ENCODE data around the gene MED13L.
"Not testable (repeated sequence)": the region's sequence is repeated elsewhere in the genome, so short reads cannot be mapped to it uniquely, and the experiment has no call there.

The MED13L gene

GRCh38 chr12:116142936-116143898 is 134.3 kb downstream of the MED13L start:
- Mint-ChIP-seq H3K4me1 (peaks cover 55% of the 10 kb centered on the region), H3K36me3 (no peaks in the 10 kb centered on the region), H3K27me3 (no peaks in the 10 kb centered on the region), H3K27ac (peak overlapping the region; percentile 74), H3K4me3 (peak overlapping the region; percentile 23), H3K9me3 (no peaks in the 10 kb centered on the region)
- peak; percentile 72 for ATAC-seq

- no peaks in the 10 kb centered on the region for H3K9me3 Mint-ChIP-seq
- no peak overlapping the region for H3K4me3 Mint-ChIP-seq
- no peak for ATAC-seq
- H3K27me3 Mint-ChIP-seq: no peaks in the 10 kb centered on the region
- no peaks in the 10 kb centered on the region for H3K36me3 Mint-ChIP-seq
- H3K27ac Mint-ChIP-seq: peak overlapping the region; percentile 6
- H3K4me1 Mint-ChIP-seq: peaks cover 62% of the 10 kb centered on the region
Observed at GRCh38 chr12:116141833-116142162, 135.7 kb downstream of the MED13L start.

DNA sequence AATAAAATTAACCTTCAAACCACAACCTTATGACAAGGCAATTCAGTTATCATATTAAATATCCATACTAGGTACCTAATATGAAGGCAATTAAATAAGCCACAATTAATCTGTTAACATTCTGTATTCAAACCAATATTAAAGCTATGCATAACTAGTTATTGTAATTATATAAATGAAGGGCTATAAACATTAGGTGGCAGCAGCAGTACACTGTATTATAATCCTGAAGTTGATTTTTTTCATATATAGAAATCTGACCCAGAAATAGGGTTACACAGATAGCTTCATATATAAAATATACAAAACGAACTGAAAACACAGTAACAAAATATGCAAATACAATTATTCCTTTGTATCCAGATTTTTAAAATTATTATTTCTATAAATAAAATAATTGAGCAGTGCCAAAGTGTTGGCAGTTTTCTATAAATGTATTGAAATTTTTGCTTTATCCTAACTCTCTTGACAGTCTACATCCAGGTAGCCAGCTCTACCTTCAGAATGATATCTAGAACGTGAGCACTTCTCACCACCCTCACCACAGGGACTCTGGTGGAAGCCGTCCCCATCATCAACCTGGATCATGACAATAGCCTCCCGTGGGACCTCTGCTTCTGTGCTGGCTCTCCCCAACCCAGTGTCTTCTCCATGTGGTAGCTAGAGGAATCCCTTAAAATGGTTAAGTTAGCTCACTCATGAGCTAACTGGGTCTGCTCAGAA is 136.2 kb downstream of the MED13L start:
- H3K36me3 Mint-ChIP-seq: no peaks in the 10 kb centered on the region
- peaks cover 65% of the 10 kb centered on the region for H3K4me1 Mint-ChIP-seq
- H3K27me3 Mint-ChIP-seq: no peaks in the 10 kb centered on the region
- no peaks in the 10 kb centered on the region for H3K9me3 Mint-ChIP-seq
- peak overlapping the region; percentile 6 for H3K27ac Mint-ChIP-seq
- H3K4me3 Mint-ChIP-seq: no peak overlapping the region
- no peak for ATAC-seq

DNA sequence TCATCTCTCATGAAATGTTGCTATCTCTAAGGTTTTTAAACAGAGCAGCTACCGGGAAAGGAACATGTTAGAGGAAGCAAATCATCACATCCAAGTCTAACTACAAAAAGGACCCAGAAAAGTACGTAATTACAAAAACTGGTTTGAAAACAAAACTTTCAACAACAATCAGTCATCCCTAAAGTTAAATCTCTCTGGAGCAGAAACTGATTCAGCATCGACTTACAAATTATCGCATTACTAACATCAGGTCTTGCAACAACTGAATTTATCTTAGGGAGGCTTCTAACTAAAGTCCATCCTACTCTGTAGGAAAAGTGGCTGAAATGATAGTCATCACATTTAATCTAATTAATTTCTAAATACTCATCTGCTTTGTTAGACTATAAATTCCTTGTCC is 137.0 kb downstream of the MED13L start:
- Mint-ChIP-seq H3K9me3 (no peaks in the 10 kb centered on the region), H3K36me3 (no peaks in the 10 kb centered on the region), H3K27me3 (no peaks in the 10 kb centered on the region), H3K4me1 (peaks cover 73% of the 10 kb centered on the region), H3K4me3 (no peak overlapping the region), H3K27ac (no peak overlapping the region)
- no peak for ATAC-seq

- no peak overlapping the region for H3K27ac Mint-ChIP-seq
- no peak overlapping the region for H3K4me3 Mint-ChIP-seq
Observed at GRCh38 chr12:116138781-116139180, 138.7 kb downstream of the MED13L start.

GRCh38 chr12:116138364-116138763 is 139.1 kb downstream of the MED13L start:
- Mint-ChIP-seq H3K27me3 (no peaks in the 10 kb centered on the region), H3K9me3 (no peaks in the 10 kb centered on the region), H3K4me3 (no peak overlapping the region), H3K27ac (no peak overlapping the region), H3K4me1 (peaks cover 72% of the 10 kb centered on the region), H3K36me3 (no peaks in the 10 kb centered on the region)
- no peak for ATAC-seq

More at GRCh38 chr12:116138781-116139180, 138.7 kb downstream of the MED13L start:
- no peaks in the 10 kb centered on the region for H3K27me3 Mint-ChIP-seq
- no peaks in the 10 kb centered on the region for H3K36me3 Mint-ChIP-seq
- no peaks in the 10 kb centered on the region for H3K9me3 Mint-ChIP-seq
- H3K4me1 Mint-ChIP-seq: peaks cover 72% of the 10 kb centered on the region
- ATAC-seq: no peak

- Mint-ChIP-seq H3K4me3 (no peak overlapping the region), H3K27me3 (no peaks in the 10 kb centered on the region), H3K9me3 (no peaks in the 10 kb centered on the region), H3K27ac (no peak overlapping the region), H3K36me3 (no peaks in the 10 kb centered on the region), H3K4me1 (peaks cover 76% of the 10 kb centered on the region)
- no peak for ATAC-seq
Observed at GRCh38 chr12:116137318-116137717, 140.2 kb downstream of the MED13L start.

DNA sequence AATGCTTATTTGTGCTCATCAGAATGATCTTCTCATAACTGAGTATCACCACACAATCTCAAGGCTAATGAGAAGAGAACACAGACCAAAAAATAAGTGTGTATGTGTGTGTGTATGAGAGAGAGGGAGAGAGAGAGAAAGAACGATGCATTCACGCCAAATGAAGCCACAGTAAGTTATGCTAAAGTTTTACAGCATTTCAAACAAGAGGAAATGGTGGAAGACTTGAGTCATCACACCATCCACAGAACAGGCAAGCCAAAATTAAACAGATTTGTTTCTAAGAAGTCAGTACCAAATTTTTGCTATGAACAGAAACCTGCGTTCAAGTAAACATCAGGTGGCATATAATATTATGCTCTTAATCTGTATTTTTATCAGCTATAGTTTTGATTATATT is 141.2 kb downstream of the MED13L start:
- Mint-ChIP-seq H3K9me3 (no peaks in the 10 kb centered on the region), H3K4me1 (peaks cover 72% of the 10 kb centered on the region), H3K27ac (peak overlapping the region; percentile 40), H3K4me3 (no peak overlapping the region), H3K27me3 (no peaks in the 10 kb centered on the region), H3K36me3 (no peaks in the 10 kb centered on the region)
- ATAC-seq: no peak

DNA sequence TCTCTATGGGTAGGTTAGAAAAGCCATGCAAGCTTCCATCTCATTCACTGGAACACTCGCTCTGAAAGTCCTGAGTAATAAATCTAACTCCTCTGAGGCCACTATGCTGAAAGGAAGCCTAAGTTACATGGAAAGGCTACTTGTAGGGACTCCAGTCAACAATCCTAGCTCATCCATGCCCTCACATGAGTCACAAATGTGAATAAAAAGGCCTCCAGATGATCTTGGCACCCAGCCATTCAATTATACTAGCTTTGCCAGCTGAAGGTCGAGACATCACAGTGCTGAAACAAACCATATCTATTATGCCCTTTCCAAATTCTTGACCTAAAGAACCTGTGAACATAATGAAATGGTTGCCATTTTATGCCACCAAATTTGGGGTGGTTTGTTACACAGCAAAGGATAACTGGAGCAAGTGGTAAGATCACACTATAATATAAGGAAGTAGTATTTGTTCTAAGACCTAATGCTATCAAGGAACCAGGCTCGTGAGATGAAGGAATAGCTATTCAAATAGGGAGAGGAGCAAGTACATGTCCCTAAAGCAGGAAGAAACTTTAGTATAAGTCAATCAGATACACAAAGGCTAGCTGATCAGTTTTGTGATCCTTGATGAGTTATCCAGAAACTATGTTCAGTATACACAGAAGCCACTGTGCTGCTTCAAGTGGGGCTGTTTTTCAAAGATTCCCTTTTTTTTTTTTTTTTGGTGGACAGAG is 142.1 kb downstream of the MED13L start:
- H3K4me1 Mint-ChIP-seq: peaks cover 78% of the 10 kb centered on the region
- no peak overlapping the region for H3K4me3 Mint-ChIP-seq
- no peak for ATAC-seq
- no peaks in the 10 kb centered on the region for H3K27me3 Mint-ChIP-seq
- H3K36me3 Mint-ChIP-seq: no peaks in the 10 kb centered on the region
- H3K27ac Mint-ChIP-seq: no peak overlapping the region
- H3K9me3 Mint-ChIP-seq: no peaks in the 10 kb centered on the region

- H3K4me1 Mint-ChIP-seq: peaks cover 78% of the 10 kb centered on the region
- no peak for ATAC-seq
- H3K36me3 Mint-ChIP-seq: no peaks in the 10 kb centered on the region
- H3K9me3 Mint-ChIP-seq: no peaks in the 10 kb centered on the region
- H3K27ac Mint-ChIP-seq: no peak overlapping the region
- H3K4me3 Mint-ChIP-seq: no peak overlapping the region
- H3K27me3 Mint-ChIP-seq: no peaks in the 10 kb centered on the region
Observed at GRCh38 chr12:116133636-116134214, 143.8 kb downstream of the MED13L start.

- ATAC-seq: no peak
Observed at GRCh38 chr12:116133149-116133548, 144.3 kb downstream of the MED13L start.

GRCh38 chr12:116131987-116132386 is 145.5 kb downstream of the MED13L start:
- H3K4me3 Mint-ChIP-seq, H3K9me3 Mint-ChIP-seq, H3K36me3 Mint-ChIP-seq, H3K27ac Mint-ChIP-seq, H3K27me3 Mint-ChIP-seq, ATAC-seq: not testable (repeated sequence)
- peaks cover 77% of the 10 kb centered on the region for H3K4me1 Mint-ChIP-seq

More at GRCh38 chr12:116133149-116133548, 144.3 kb downstream of the MED13L start:
- peaks cover 75% of the 10 kb centered on the region for H3K4me1 Mint-ChIP-seq
- no peaks in the 10 kb centered on the region for H3K27me3 Mint-ChIP-seq
- H3K4me3 Mint-ChIP-seq: no peak overlapping the region
- no peak overlapping the region for H3K27ac Mint-ChIP-seq
- no peaks in the 10 kb centered on the region for H3K9me3 Mint-ChIP-seq
- H3K36me3 Mint-ChIP-seq: no peaks in the 10 kb centered on the region

- Mint-ChIP-seq H3K4me1 (peaks cover 76% of the 10 kb centered on the region), H3K27me3 (no peaks in the 10 kb centered on the region), H3K27ac (no peak overlapping the region), H3K9me3 (no peaks in the 10 kb centered on the region), H3K4me3 (no peak overlapping the region), H3K36me3 (no peaks in the 10 kb centered on the region)
- no peak for ATAC-seq
Observed at GRCh38 chr12:116131176-116131575, 146.3 kb downstream of the MED13L start.

DNA sequence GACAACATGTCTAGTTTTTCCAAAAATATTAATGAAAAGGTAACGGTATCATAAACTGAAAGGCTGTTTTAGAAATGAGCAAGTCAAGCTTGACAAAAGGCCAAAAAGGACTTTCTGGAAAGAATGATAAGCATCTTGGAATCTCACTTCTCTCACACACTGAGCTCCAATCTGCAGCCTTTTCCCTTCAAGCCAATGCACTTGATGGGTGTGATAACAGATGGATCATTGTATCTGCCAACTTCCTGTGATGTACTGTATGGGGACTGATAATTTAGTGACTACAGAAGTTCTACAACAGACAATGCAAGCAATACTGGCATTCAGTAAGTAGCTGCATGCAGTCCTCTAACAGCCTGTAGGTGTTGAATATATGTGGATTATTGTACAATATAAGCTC is 147.1 kb downstream of the MED13L start:
- Mint-ChIP-seq H3K9me3 (no peaks in the 10 kb centered on the region), H3K4me1 (peaks cover 75% of the 10 kb centered on the region), H3K27ac (no peak overlapping the region), H3K27me3 (no peaks in the 10 kb centered on the region), H3K36me3 (no peaks in the 10 kb centered on the region), H3K4me3 (no peak overlapping the region)
- no peak for ATAC-seq

GRCh38 chr12:116128779-116129178 is 148.7 kb downstream of the MED13L start:
- Mint-ChIP-seq H3K9me3 (no peaks in the 10 kb centered on the region), H3K4me1 (peaks cover 76% of the 10 kb centered on the region), H3K36me3 (no peaks in the 10 kb centered on the region), H3K27me3 (no peaks in the 10 kb centered on the region), H3K27ac (no peak overlapping the region), H3K4me3 (no peak overlapping the region)
- ATAC-seq: no peak

All from stimulated activated memory B cell treated with anti-CD40 and anti-IgM and Interleukin-4, amounts not matched to agents 10 μg/mL and 1 μg/mL and 100 μg/mL, for 72 hours (primary cell).